Thoracic aorta (tissue), 2 donors: ENCODE results near the gene MLLT10. TPM values are rescaled to one million over a fixed set of nuclear protein-coding genes. Genes with fewer than 3 reads are reported as not detected.

ENCODE experiments used
- ATAC-seq: fragments of 150-250 bp; one replicate; pipeline ENCODE4 v1.8.0; 2017; ENCODE audit warnings: low read depth; ENCODE audit not compliant: insufficient number of reproducible peaks, low FRiP score
- DNase-seq: peaks from one replicate; pipeline ENCODE4 v3.0.0-alpha.2; 2020; ENCODE audit warnings: low spot score
- H3K27ac ChIP-seq, 2 donors: fragments of 200-600 bp; sonication (generic); 1 replicate in 1 of 2; 2 replicates in 1 of 2; pipeline ENCODE4 v1.5.1; 2016; ENCODE audit warnings: mild to moderate bottlenecking in 2 of 2, moderate library complexity in 2 of 2
- H3K27me3 ChIP-seq: fragments of 200-600 bp; sonication (generic); replicated peaks from 2 replicates; pipeline ENCODE4 v1.6.0; 2016; ENCODE audit warnings: mild to moderate bottlenecking; ENCODE audit not compliant: insufficient read depth
- H3K36me3 ChIP-seq: fragments of 200-600 bp; sonication (generic); one replicate; pipeline ENCODE4 v1.5.1; 2016
- H3K4me1 ChIP-seq, 2 donors: fragments of 200-600 bp; sonication (generic); 1 replicate in 1 of 2; 2 replicates in 1 of 2; pipeline versions ENCODE4 v1.5.1 to v1.6.0; 2016; ENCODE audit warnings: low read depth in 2 of 2, mild to moderate bottlenecking in 1 of 2; ENCODE audit not compliant: control insufficient read depth in 1 of 2
- H3K4me3 ChIP-seq: fragments of 200-600 bp; sonication (generic); 2 replicates; pipeline ENCODE4 v1.5.1; 2016; ENCODE audit warnings: mild to moderate bottlenecking
- H3K9me3 ChIP-seq: fragments of 200-600 bp; sonication (generic); 2 replicates; pipeline ENCODE4 v1.5.1; 2016
- total RNA-seq, 2 donors: library from RNA; depleted of rRNA; stranded (reverse); fragments of >200 nt; gene quantifications; one replicate each; pipeline versions ENCODE4 v1.1.0 to v1.2.3, GENCODE V29; 2016
- TF ChIP-seq, protein P1 (sequence below): fragments of 200-600 bp; sonication (generic); IDR thresholded peaks from one replicate; pipeline ENCODE4 v1.5.1; 2019; ENCODE audit warnings: antibody characterized with exemption

The MLLT10 gene
- total RNA-seq, 2 donors from 2014 or later, result 35.1 to 54.7 TPM

GRCh38 chr10:21527598-21528235 lies 6.3 kb upstream of the MLLT10 start:
- H3K36me3 ChIP-seq, result no peaks in the 10 kb centered on the region
- no peaks in the 10 kb centered on the region for H3K9me3 ChIP-seq
- TF ChIP-seq, protein P1, sequence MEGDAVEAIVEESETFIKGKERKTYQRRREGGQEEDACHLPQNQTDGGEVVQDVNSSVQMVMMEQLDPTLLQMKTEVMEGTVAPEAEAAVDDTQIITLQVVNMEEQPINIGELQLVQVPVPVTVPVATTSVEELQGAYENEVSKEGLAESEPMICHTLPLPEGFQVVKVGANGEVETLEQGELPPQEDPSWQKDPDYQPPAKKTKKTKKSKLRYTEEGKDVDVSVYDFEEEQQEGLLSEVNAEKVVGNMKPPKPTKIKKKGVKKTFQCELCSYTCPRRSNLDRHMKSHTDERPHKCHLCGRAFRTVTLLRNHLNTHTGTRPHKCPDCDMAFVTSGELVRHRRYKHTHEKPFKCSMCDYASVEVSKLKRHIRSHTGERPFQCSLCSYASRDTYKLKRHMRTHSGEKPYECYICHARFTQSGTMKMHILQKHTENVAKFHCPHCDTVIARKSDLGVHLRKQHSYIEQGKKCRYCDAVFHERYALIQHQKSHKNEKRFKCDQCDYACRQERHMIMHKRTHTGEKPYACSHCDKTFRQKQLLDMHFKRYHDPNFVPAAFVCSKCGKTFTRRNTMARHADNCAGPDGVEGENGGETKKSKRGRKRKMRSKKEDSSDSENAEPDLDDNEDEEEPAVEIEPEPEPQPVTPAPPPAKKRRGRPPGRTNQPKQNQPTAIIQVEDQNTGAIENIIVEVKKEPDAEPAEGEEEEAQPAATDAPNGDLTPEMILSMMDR, result no peak
- peak overlapping the region; percentile 93 to 97 for H3K27ac ChIP-seq
- no peak for DNase-seq
- peak overlapping the region; percentile 83 for H3K4me3 ChIP-seq
- ATAC-seq, result no peak
- H3K27me3 ChIP-seq, result no peaks in the 10 kb centered on the region
- peaks cover 9 to 10% of the 10 kb centered on the region in 2 donors for H3K4me1 ChIP-seq

DNA sequence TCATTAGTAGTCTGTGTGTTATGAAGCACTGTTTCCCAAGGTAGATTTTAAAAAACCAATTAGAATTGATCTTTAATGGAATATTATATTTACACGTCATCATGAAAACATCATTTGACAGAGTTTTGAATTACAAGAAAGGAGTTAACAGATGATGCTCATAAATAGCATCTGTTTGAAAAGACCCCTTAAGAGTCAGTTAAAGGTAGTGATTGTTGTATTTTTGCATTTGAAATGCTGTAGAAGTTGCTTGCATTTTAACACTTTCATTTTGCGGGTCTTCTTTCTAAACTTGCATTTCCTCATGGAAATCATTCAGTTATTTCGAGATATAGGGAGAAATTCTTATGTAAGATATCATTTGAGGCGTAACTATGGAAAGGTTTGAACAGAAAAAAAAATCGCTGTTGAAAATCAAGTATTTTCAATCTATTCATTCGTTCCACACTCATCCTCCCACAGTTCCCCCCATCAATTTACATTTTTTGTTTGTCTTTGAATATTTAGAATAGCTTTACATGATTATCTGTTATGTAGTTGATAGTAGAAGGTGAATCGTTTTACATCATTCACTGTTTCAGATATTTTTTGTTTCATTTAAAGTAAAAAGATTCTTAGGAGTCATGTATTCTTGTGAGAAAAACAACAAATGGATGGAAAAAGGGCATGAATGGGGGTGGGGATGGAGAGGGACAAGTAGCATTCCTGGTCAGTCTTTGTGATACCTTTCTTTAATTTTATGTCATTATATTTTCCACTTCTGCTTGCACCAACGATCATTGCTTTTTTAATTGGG lies 5.6 kb upstream of the MLLT10 start:
- TF ChIP-seq, protein P1, result no peak
- no peaks in the 10 kb centered on the region for H3K36me3 ChIP-seq
- no peaks in the 10 kb centered on the region for H3K27me3 ChIP-seq
- H3K9me3 ChIP-seq, result no peaks in the 10 kb centered on the region
- H3K4me3 ChIP-seq, result peak overlapping the region; percentile 83
- peaks cover 12 to 16% of the 10 kb centered on the region in 2 donors for H3K4me1 ChIP-seq
- peak overlapping the region in 1 of 2 donors; percentile 97 for H3K27ac ChIP-seq
- ATAC-seq, result no peak
- no peak for DNase-seq

DNA sequence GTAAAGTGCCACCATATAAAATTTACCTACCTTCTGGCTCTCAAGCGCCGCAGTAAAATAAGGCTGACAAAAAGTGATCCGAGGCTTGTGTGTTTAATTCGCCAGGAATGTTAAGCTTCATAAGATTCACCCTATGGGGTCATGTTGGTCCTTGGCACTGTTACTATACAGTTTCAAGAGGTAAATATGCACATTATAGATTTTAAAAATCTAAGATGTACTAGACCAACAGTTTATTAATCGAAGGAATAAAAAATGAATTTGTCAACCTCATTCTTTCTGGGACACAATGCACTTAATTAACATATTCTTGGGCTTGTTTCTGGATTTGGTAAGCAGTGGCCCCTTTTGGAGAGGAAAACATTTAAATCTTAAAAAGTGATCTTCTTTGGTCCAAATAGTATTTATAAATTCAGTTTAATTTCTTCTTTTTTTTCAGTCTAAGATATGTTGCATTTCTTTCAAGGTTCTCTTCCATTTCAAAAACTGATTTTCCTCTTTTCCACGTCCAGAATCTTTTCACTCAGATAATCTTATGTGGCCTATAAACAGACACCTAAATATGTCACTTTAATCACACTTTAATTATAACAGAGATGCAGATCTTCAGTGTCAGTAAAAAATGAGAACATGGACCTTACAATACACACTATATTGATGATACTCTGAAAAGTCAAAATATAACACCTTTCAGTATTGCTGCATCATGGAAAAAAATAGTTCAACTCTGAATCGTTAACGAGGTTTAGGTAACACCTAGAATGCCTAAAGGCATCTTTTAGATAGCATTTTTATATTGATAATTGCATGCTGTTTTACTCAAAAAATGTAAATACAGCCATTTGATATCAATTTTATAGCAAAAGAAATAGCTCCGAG lies 4.8 kb upstream of the MLLT10 start:
- H3K36me3 ChIP-seq, result no peaks in the 10 kb centered on the region
- no peaks in the 10 kb centered on the region for H3K27me3 ChIP-seq
- no peak for ATAC-seq
- no peaks in the 10 kb centered on the region for H3K9me3 ChIP-seq
- TF ChIP-seq, protein P1, result no peak
- no peak overlapping the region for H3K4me3 ChIP-seq
- peak overlapping the region in 1 of 2 donors; percentile 16 for H3K27ac ChIP-seq
- H3K4me1 ChIP-seq, result peaks cover 9 to 12% of the 10 kb centered on the region in 2 donors
- no peak for DNase-seq

DNA sequence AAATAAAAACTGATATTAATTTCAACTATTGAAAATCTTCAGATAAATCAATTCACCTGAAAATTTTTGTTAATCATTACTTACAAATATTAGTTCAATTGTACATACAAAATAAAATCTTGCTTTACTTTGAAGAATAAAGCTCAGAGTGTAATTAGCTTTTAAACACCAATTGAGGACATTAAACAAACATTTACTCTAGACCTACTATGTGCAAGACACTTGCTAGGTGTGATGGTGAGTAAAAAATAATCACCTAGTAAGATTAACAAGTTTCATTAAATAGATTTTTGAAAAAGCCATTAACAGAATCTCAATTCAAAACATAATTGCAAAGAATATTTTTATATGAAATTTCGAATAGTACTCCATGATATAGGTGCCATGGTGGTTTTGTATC lies 3.9 kb upstream of the MLLT10 start:
- no peaks in the 10 kb centered on the region for H3K27me3 ChIP-seq
- TF ChIP-seq, protein P1, result no peak
- H3K27ac ChIP-seq, result no peak overlapping the region
- no peaks in the 10 kb centered on the region for H3K36me3 ChIP-seq
- no peak overlapping the region for H3K4me3 ChIP-seq
- H3K4me1 ChIP-seq, result peaks cover 9 to 12% of the 10 kb centered on the region in 2 donors
- ATAC-seq (no peak), DNase-seq (no peak)
- H3K9me3 ChIP-seq, result no peaks in the 10 kb centered on the region
